ENCODE data around the gene GOLT1A.

The GOLT1A gene

DNA sequence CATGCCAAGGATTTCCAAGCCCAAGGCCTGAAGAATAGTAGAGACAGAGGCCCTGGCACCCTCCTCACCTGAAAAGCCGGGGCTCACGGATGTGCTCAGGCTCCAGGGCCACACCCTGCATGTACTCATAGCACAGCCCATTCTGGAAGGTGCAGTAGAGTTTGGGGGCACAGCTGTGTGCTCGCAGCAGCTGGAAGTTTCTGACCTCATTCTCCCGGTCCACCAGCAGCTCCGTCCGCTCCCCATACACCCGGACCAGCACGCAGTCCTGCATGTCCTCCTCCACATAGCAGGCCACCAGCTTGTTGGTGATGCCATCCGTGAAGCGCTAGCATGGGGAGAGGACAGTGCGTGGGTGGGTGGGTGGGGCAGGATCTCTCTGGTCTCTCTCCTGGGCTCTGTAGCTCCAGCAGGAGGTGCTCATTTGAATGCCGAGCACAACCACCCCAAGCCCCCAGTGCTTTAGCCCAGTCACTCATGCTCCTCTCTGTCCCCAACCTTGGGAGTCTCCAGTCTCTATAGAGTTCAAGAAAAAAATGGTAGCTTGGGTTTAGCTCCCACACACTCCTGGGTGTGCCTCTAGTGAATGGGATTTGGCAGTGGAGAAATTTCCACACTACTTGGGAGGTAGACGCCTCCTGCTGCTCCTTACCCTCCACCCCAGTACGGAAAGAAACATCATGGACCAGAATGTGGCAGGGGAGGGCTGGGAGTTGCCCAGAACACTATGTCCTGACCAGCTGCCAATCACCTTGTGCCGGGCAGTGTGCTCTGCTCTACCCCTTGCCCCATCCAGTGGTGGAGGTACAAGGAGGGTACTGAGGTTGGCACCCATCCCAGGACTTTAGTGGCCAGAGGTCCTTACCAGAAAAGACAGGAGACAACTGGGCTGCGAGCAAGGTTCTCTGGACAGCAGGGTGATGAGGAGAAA lies 63.9 kb downstream of the GOLT1A start:
- no peak overlapping the region for H3K4ac ChIP-seq (ENCODE audit: low read depth, low read length)
- H3K9ac ChIP-seq (ENCODE audit: low read length) = no peak overlapping the region
- no peak overlapping the region for H3K4me3 ChIP-seq (ENCODE audit: low read length)
- no peak overlapping the region for H2BK15ac ChIP-seq (replicated peaks; ENCODE audit: low read depth)
- no peak overlapping the region for H4K8ac ChIP-seq (ENCODE audit: low read depth, low read length)
- no peak overlapping the region for H2AK5ac ChIP-seq (ENCODE audit: low read length)
- H3K4me2 ChIP-seq (ENCODE audit: low read length) = no peak overlapping the region
- no peak for DNase-seq
- no peak overlapping the region for H4K5ac ChIP-seq (ENCODE audit: low read length)
- no peak overlapping the region for H2BK120ac ChIP-seq (ENCODE audit: low read depth, low read length)
- H3K4me1 ChIP-seq (ENCODE audit: control insufficient read depth, low read depth, low read length) = peaks cover 1% of the 10 kb centered on the region
- no peak overlapping the region for H3K27ac ChIP-seq (ENCODE audit: low read depth, low read length)
- no peak overlapping the region for H3K23ac ChIP-seq (ENCODE audit: low read length)
- no peak overlapping the region for H2BK5ac ChIP-seq (ENCODE audit: low read length)
- no CpG with 5 or more reads among the region's 16 CpGs for WGBS (ENCODE audit: extremely low coverage, insufficient coverage, low lambda C conversion rate)
- H3K27me3 ChIP-seq (ENCODE audit: insufficient read depth, low read length, poor library complexity) = no peaks in the 10 kb centered on the region
- no peaks in the 10 kb centered on the region for H3K79me2 ChIP-seq (ENCODE audit: control insufficient read depth, insufficient read depth, low read length)
- no peak overlapping the region for H3K18ac ChIP-seq (ENCODE audit: low read length)
- H3K56ac ChIP-seq (ENCODE audit: low read length) = no peak overlapping the region
- H3K79me1 ChIP-seq (ENCODE audit: low read length) = no peaks in the 10 kb centered on the region
- H3K36me3 ChIP-seq (ENCODE audit: control insufficient read depth, insufficient read depth, low read length) = no peaks in the 10 kb centered on the region

DNA sequence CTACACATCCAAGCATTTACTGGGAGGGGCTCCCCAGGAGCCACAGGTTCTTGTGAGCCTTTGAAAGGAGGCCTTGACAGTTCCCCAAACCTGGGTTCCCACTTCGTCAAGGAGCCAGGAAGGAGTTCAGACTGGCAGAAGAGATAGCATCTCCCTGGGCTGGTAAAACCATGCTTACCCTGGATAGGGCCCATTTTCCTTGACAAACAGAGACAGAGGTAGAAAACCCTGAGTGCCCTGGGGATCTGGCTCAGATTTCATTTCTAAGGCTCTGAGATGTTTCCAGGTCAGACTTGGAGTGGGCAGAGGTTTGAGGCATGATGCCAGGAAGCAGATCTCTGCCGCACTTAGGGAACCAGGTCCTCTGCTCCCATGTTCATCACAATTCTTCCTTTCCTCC lies 64.7 kb downstream of the GOLT1A start:
- H3K4ac ChIP-seq (ENCODE audit: low read depth, low read length) = no peak overlapping the region
- no peak overlapping the region for H2BK5ac ChIP-seq (ENCODE audit: low read length)
- H4K5ac ChIP-seq (ENCODE audit: low read length) = no peak overlapping the region
- H3K18ac ChIP-seq (ENCODE audit: low read length) = no peak overlapping the region
- H2BK120ac ChIP-seq (ENCODE audit: low read depth, low read length) = no peak overlapping the region
- H3K27ac ChIP-seq (ENCODE audit: low read depth, low read length) = no peak overlapping the region
- no peak overlapping the region for H3K56ac ChIP-seq (ENCODE audit: low read length)
- no peak overlapping the region for H3K4me3 ChIP-seq (ENCODE audit: low read length)
- H3K27me3 ChIP-seq (ENCODE audit: insufficient read depth, low read length, poor library complexity) = no peaks in the 10 kb centered on the region
- no peak overlapping the region for H3K23ac ChIP-seq (ENCODE audit: low read length)
- no peak overlapping the region for H2AK5ac ChIP-seq (ENCODE audit: low read length)
- H3K79me2 ChIP-seq (ENCODE audit: control insufficient read depth, insufficient read depth, low read length) = no peaks in the 10 kb centered on the region
- H4K8ac ChIP-seq (ENCODE audit: low read depth, low read length) = no peak overlapping the region
- no peaks in the 10 kb centered on the region for H3K36me3 ChIP-seq (ENCODE audit: control insufficient read depth, insufficient read depth, low read length)
- no peak for DNase-seq
- no peaks in the 10 kb centered on the region for H3K79me1 ChIP-seq (ENCODE audit: low read length)
- H3K9ac ChIP-seq (ENCODE audit: low read length) = no peak overlapping the region
- no peak overlapping the region for H2BK15ac ChIP-seq (replicated peaks; ENCODE audit: low read depth)
- H3K4me1 ChIP-seq (ENCODE audit: control insufficient read depth, low read depth, low read length) = peaks cover 1% of the 10 kb centered on the region
- H3K4me2 ChIP-seq (ENCODE audit: low read length) = no peak overlapping the region
- WGBS (ENCODE audit: extremely low coverage, insufficient coverage, low lambda C conversion rate) = no CpG with 5 or more reads among the region's 2 CpGs
